NCI-H748 (cell line): ENCODE measurements around the gene CDK9.

Experiments used
- DNase-seq: peaks from one replicate; lab custom pipeline; 2025; ENCODE audit not compliant: unreplicated experiment; lab: John Stamatoyannopoulos, UW

Gene CDK9

DNA sequence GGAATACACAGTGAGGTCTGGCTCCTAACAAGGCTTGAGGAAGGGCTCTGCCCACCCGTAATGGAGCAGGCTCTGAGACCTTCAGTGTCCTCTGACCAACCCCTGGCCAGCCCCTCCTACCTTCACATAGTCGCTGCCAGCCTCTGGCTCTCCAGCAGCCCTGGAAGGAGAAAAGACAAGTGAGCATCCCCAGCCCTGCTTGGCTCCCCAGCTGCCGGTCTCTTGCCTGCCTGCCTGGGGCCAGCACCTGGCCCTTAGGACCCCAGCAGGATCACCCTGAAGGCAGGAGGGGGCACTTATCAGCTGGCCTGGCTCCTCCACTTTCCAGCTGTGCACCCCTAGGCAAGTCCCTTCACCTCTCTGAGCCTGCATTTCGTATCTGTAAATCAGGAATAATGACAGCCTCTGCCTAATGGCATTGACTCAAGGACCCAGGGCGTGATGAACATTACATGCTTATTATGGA, 24.3 kb upstream of the CDK9 start:
- DNase-seq: no peak

DNA sequence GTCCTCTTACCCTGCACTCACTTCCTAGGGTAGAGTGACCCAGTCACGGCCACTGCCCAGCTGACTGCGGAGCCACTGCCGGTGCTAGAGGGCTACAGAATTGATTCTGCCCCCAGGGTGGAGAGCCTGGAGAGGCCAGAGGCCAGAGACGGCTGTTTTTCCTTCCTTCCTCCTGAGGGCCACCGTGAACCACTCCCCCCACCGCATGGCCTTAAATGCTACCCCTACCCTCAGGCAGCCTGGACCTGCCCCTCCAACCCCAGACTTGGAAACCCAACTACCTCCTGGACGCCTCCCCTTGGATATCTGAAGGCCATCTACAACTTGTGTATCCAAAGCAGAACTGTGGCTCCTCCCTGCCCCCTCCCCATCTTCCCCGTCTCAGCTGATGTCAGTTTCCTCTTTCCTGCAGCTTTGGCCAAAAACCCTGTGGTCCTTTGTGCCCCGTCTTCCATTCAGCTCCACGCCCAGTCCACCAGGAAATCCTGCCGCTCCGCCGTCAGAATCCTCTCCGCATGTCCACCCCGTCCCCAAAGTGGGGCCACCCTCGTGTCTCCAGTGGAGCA, 23.6 kb upstream of the CDK9 start:
- DNase-seq: no peak

DNA sequence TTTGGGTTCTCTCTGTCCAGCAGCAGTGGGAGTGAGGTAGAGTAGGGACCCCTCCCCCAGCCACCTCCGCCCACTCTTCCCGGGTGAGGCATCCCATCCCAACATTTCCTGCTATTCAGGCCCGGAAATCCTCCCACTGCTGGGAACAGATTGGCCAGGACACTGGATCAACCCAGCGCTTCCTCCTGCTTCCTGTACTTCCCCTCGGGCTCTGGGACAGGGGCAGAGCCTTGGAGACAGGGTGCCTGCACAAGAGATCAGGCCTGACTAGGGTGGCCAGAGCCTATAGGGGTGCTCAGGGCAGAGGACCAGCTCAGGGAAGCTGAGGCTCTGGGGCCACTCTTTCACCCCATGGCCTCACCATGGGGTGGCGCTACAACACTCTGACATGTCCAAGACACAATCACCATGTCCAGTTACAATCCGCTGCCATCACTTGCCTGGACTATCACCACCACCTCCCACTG, 21.9 kb upstream of the CDK9 start:
- peak; percentile 39 for DNase-seq

DNA sequence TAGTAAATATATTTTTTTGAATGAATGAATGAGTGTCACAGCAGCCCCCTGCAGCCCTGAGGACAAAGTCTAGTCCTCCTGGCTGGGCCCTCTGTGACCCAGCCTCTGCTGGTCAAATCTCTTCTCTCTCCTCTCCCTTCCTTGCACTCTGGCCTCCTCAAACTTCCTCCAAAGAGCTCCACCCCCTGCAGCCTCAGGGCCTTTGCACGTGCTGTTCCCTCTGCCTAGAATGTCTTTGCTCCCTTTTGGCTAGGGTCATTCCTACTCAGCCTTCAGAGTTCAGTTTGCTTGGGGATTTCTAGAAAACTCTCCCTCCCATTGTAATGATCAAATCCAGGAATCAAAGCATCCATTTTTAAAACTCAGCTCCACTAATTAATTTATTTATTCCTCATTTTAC, 20.4 kb upstream of the CDK9 start:
- DNase-seq: no peak

DNA sequence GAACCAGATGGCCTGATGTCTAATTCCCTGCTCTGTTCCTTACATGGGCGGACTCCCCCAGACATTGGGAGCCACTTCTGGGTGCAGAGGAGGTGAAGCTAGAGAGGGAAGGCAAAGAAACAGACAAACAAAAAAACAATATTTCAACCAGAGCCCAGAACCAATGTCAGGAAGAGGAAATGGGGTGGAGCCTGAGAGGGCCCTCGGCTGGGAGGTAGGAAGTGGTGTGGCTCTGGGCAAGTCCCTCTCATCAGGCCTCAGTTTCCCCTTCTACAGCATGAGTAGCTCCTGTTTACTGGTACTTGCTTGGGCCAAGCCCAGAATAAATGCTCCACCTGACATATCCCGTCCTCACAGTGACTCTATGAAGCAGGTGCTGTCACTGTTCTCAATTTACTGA, 18.4 kb upstream of the CDK9 start:
- no peak for DNase-seq

DNA sequence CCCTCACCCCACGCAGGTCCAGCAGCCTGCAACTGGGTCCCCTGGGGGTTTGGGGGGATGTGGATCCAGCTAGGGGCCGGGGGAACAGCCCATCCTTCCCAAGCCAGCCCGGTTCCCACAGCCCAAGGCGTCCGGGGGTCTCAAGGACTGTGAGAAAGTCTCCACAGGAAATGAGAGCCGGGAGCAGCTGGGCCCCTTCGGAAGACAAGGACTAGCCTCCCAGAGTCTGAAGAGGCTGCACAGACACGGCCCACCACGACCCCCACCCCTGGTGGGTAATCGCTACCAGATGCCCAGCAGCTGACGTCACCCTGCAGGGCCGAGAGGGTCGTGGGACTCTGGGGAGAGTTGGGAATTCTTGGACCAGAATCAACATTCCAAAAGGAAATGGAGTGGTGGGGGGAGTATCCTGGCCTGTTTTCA, 17.9 kb upstream of the CDK9 start:
- DNase-seq: no peak

DNA sequence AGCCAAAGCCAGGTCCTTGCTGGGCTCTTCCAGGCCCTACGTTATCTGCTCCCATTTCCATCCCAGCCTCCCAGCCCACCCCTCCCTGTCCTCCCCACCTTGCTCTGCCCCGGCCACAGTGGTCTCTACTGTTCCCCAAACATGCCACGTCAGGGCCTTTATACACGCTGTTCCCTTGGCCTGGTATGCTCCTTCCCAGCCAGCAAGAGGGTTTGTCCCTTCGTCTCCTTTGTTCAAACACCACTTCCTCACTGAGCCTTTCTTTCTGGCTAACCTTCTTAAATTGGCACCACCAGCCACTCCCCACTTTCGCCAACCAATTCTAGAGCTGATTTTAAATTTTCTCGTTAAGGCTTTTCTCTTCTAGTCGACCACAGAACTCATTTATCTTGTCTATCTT, 17.1 kb upstream of the CDK9 start:
- DNase-seq: no peak

DNA sequence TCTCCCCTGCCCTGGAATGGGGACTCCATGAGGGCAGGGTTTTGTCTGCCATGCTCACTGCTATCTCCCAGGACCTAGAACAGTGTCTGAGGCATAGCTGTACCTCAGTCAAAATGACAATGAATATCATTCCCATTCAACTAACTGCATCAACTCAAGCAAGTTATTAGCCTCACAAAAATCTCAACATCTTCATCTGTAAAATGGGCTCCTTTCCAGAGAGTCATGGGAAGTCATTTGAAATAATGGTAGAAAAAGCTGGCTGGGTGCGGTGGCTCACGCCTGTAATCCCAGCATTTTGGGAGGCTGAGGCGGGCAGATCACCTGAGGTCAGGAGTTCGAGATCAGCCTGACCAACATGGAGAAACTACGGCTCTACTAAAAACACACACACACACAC, 16.7 kb upstream of the CDK9 start:
- DNase-seq: no peak

DNA sequence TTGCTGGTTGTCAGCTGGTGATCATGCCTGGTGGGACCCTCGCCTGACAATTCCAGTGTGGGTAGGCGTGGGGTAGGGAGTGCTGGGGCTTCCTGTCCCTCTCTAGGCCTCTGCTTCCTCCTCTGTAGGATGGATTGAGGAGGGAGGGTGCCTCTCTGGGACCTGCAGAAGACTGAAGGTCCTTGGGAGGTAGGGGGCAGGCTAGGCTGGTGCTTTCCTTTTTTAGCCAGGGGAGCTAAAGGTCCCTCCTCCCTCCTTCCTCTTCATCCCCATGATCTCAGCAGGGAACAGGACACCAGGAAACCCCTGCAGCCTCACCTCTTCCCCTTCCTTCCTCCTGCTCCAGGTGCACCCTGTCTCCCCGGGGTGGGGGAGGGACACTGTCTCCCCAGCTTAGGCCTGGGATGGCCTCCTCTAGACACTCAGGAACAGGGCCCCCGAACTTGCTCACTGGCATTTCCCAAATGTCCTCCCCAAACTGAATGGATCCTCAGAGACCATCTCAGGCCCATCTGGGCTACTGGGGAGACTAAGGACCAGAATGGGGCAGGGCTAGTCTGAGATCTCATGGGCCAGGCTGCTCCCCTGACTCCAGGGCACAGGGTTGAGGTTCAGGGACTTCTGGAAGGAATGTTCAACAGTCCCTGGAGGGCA, 15.8 kb upstream of the CDK9 start:
- no peak for DNase-seq

DNA sequence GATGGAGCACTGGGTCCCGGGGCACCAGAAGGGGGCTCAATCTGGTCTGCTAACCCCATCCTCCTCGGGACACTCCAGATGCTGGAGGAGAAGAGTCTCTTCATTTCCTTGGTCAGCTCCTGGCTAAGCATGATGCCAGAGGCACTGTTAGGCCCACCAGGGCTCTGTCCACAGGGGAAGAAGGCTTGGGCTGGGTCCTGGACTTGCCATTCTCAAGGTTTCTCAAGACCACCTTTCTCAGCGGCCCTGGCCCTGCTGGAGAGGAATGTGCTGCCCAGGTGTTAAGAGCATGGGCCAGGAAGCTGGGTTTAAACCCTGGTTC, 15.3 kb upstream of the CDK9 start:
- DNase-seq: no peak

DNA sequence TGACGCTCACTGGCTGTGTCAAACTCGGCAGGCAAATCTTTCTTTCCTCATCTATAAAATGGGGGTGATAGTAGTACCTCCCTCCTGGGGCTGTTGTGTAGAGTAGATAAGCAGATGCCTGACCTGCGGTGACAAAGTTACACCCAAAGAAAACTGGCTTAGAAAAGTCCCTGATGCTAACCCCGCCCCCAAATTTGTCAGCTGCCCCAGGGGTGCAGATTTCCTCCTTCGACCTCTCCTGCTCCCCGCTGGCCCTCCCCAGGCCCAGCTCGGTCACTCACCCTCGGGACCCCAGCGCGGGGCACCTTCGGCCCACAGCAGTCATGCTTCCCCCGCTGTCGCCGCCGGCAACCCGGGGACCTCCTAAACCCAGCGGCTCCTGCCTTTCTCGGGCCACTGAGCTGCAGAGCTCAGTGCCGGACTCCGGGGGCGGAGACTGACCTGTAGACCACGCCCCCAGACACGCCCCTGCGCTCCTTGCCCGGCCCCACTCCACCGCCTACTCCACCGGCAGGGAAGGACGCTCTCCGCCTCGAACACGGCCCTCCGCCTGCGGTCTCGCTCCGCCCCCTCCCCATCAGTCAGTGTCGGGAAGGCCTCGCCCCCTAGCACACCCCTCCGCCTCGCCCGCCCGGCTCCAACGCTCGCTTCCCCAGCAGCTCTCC, 14.8 kb upstream of the CDK9 start:
- DNase-seq: peak; percentile 98

DNA sequence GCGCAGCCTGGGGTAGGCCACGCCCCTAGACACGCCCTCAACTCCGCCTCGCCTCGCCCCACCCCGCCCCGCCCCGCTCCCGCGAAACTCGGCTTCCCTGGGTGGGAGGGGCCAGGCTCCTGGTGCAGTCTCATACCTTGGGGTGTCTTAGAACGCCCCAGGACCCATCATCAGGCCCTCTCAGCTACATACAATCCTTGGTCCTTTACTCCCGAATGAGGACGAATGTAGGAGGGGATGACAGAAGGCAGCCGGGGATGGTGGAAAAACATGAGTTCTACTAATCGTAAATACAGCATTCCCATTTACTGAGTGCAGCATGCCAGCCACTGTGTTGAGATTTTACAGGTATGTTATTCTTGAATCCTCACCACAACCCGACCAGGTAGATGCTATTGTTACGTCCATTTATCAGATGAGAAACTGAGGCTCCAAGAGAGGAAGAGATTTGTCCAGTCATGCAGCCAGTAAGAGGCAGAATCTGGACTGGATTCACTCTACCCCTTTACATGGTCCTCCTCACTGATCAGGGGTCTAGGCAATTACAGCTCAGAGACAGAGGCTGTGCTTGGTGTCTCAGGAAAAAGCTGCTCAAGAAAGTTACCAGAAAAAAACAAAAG, 14.2 kb upstream of the CDK9 start:
- no peak for DNase-seq

DNA sequence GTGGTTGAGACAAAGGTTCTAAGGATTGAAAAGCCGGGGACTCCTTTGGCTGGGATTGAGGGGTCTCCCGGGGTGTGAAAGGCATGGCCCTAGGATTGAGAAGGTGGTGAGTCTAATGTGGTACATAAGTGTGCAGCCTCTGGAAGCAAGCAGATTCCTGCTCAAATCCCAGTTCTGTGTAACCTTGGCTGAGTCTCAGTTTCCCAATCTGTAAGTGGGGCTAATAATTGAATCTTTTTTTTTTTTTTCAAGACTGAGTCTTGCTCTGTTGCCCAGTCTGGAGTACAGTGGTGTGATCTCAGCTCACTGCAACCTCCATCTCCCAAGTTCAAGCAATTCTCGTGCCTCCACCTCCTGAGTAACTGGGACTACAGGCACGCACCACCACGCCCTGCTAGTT, 13.2 kb upstream of the CDK9 start:
- DNase-seq: no peak

DNA sequence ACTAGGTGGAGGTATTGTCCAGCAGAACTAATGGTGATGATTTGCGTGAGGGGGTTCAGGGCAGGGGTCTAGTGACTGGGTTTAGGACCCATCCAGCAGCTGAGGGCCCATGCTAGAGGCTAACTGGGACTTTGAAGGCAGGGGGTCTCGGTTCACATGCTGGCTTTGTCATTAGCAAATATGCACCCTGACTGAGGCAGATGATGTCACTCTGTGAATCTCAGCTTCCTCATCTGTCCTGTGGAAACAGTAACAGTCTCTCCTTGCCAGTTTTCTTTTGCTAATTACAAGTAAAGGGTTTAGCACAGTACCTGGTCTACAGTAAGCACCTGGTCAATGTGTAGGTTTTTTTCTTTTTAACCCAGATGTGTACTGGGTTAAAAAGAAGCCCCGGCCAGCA, 12.6 kb upstream of the CDK9 start:
- no peak for DNase-seq

DNA sequence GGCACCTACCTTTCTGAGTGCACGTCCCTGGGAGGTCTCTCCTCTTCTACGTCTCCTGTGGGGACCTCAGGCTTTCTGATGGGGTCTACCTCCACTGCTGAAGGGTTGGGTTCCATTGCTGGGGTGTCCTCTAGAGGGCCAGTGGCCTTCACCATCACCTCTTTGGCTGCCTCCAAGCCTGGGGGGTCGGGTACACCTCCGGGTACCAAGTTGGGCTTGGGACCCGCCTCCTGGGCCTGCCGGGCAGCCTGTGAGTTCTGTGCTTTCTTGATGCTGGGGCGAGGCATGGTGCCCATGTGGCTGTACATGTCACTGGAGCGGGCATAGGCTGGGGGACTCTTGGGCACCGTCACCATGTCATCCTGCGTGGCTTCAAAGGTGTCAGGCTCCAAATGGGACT, 11.9 kb upstream of the CDK9 start:
- no peak for DNase-seq

DNA sequence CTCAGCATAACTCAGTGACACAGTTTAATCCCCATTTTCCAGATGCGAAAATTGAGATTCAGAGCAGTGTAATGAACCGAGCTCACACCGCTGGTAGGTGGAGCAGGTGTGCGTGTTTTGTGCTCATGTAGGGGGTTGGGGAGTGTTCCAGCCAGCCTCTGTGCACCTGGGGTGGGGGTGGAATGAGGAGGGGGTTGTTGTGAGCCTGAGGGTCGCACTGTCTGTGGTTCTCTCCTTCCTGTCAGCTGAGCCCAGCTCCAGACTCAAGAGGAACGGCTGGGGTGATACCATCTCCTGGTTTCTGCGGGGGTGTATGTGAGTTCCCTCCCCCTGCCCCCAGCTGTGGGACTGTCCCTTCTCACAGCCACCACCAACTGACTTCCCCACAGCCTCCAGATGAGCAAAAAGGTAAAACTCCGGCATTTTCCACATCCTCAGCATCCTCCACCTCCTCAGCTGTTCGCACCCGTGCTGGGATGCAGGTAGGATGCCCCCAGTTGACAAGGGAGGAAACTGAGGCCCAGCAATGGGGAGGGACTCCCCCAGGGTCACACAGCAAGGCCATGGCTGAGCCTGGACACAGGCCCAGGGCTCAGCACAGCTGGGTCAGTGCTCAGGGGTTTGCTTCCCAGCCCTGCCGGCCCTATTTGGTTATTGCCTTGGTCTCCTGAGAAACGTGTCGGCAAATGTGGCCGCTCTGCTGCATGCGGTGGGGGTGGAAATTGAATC, 9.5 kb upstream of the CDK9 start:
- peak; percentile 26 for DNase-seq

DNA sequence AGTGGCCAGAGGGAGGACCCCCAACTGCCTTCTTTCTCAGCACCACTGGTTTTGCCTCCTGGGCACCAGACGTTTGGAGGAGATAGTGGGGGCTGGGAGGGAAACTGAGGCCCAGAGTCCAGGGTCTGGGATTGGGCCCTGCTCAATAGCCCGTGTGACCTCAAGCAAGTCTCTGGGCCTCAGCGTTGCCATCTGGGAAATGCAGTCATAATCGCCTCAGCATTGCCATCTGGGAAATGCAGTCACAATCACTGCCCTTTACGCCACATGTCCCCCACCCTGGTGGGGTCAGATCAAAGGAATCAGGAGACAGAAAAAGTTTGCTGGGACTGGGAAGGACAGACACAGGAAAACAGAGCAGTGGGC, 8.9 kb upstream of the CDK9 start:
- DNase-seq: no peak

DNA sequence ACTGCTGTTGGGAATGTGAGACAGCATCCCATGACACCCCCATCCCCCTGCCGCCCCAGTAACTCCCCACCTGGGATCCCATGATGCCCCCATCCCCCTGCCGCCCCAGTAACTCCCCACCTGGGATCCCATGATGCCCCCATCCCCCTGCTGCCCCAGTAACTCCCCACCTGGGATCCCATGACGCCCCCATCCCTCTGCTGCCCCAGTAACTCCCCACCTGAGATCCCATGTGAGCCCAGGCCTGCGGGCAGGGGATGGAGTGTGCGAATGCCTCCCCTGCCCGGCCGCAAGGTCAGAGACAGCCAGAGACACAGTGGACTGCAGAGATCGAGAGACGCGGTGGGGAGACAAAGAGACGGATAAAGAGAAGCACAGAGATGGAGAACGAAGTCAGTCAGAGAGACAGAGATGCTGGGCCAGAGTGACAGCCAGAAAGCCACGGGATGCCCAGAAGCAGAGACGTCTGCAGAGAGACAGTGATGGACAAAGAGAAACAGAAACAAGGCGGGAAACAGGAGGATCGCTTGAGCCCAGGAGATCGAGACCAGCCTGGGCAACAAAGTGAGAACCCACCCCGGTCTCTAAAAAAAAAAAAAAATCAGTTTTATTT, 8.4 kb upstream of the CDK9 start:
- DNase-seq: no peak

DNA sequence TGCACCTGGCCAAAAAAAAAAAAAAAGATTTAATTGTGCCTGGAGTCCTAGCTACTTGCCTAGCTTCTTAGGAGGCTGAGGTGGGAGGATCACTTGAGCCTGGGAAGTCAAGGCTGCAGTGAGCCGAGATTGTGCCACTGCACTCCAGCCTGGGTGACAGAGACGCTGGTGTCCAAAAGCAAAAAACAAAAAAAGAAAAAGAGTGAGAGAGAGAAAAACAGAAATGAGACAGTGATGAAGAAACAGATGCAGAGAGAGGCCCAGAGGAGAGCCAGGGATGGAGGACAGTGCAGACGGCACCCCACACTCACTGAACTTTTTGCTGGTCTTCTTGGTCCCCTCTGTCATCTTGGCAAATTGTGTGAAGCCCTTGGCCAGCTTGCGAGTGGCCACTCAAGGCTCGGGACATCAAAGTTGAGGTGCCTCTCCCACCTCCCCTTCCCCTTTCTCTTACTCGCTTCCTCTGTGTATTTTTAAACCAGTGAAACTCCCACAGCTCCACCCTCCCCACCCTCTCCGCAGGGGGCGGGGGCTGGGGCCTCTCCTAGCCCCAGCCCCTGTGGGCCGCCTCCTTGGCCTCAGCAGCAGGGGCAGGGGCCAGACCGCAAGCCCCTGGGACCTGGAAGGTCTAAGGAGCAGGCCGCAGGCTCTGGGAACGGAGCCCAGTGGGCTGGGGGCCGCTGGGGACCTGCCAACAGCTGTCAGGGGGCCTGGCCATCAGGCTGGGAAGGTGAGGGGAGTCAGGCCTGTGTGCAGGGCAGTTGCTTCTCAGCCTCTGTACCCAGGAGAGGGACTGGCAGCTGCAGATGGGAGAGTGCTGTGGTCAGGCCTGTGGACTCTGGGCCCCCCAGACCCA, 7.3 kb upstream of the CDK9 start, which contains the start of gene SH2D3C:
Gene SH2D3C (minus strand): TSS at position 387 of the 856 bp plus-strand sequence. CDS start 39 bp downstream, at position 348.
- DNase-seq: no peak
